Neural cell (in vitro differentiated cells): Measurements from ENCODE around the gene PTDSS2.

Experiments
- EZH2 ChIP-seq: fragments of 200-600, 300-800 bp; shearing (Covaris generic), sonication (generic); IDR thresholded peaks from 2 replicates; pipeline ENCODE4 v1.6.1; 2014; ENCODE audit warnings: antibody characterized with exemption, low read length, borderline replicate concordance, mild to moderate bottlenecking; ENCODE audit not compliant: insufficient read depth, poor library complexity, severe bottlenecking
- MXI1 ChIP-seq: fragments of 450-650 bp; conservative IDR thresholded peaks from 2 replicates; pipeline ENCODE4 v1.6.1; 2014; ENCODE audit warnings: antibody characterized with exemption, mild to moderate bottlenecking; ENCODE audit not compliant: poor library complexity, severe bottlenecking
- POLR2AphosphoS5 ChIP-seq: IDR thresholded peaks from 2 replicates; pipeline ENCODE4 v1.6.1; 2012
- RAD21 ChIP-seq: fragments of 450-650 bp; conservative IDR thresholded peaks from 2 replicates; pipeline ENCODE4 v1.6.1; 2014; ENCODE audit warnings: antibody characterized with exemption, mild to moderate bottlenecking, moderate library complexity
- TF ChIP-seq, protein P1 (sequence below): fragments of 450-650 bp; IDR thresholded peaks from 2 replicates; pipeline ENCODE4 v1.5.1; 2014; ENCODE audit warnings: antibody characterized with exemption, mild to moderate bottlenecking, moderate library complexity; ENCODE audit not compliant: poor library complexity, severe bottlenecking
- TF ChIP-seq, protein P2 (sequence below): IDR thresholded peaks from 2 replicates; pipeline ENCODE4 v1.6.1; 2012; ENCODE audit warnings: borderline replicate concordance

DNA sequence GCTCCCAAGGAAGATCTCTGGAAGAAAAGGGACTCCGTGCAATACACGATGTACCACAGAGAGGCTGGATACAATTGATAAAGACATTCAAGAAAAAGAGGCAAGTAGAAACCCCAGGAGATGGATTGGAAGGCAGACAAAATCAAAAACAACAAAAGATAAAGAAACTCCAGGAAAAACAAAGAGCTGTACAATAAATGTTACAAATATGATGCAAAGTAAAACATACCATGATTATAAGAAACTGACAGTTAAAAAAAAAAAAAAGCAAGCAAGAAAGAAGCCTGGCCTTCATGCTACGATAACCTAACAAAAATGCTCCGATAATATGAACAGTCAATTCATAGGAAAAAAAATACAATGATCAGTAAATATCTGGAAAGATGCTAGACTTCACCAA lies 24.8 kb upstream of the PTDSS2 start:
- TF ChIP-seq MXI1, result no peak
- no peak for TF ChIP-seq EZH2
- TF ChIP-seq, protein P1, sequence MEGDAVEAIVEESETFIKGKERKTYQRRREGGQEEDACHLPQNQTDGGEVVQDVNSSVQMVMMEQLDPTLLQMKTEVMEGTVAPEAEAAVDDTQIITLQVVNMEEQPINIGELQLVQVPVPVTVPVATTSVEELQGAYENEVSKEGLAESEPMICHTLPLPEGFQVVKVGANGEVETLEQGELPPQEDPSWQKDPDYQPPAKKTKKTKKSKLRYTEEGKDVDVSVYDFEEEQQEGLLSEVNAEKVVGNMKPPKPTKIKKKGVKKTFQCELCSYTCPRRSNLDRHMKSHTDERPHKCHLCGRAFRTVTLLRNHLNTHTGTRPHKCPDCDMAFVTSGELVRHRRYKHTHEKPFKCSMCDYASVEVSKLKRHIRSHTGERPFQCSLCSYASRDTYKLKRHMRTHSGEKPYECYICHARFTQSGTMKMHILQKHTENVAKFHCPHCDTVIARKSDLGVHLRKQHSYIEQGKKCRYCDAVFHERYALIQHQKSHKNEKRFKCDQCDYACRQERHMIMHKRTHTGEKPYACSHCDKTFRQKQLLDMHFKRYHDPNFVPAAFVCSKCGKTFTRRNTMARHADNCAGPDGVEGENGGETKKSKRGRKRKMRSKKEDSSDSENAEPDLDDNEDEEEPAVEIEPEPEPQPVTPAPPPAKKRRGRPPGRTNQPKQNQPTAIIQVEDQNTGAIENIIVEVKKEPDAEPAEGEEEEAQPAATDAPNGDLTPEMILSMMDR, result no peak
- TF ChIP-seq RAD21, result no peak
- no peak for TF ChIP-seq POLR2AphosphoS5
- TF ChIP-seq, protein P2, sequence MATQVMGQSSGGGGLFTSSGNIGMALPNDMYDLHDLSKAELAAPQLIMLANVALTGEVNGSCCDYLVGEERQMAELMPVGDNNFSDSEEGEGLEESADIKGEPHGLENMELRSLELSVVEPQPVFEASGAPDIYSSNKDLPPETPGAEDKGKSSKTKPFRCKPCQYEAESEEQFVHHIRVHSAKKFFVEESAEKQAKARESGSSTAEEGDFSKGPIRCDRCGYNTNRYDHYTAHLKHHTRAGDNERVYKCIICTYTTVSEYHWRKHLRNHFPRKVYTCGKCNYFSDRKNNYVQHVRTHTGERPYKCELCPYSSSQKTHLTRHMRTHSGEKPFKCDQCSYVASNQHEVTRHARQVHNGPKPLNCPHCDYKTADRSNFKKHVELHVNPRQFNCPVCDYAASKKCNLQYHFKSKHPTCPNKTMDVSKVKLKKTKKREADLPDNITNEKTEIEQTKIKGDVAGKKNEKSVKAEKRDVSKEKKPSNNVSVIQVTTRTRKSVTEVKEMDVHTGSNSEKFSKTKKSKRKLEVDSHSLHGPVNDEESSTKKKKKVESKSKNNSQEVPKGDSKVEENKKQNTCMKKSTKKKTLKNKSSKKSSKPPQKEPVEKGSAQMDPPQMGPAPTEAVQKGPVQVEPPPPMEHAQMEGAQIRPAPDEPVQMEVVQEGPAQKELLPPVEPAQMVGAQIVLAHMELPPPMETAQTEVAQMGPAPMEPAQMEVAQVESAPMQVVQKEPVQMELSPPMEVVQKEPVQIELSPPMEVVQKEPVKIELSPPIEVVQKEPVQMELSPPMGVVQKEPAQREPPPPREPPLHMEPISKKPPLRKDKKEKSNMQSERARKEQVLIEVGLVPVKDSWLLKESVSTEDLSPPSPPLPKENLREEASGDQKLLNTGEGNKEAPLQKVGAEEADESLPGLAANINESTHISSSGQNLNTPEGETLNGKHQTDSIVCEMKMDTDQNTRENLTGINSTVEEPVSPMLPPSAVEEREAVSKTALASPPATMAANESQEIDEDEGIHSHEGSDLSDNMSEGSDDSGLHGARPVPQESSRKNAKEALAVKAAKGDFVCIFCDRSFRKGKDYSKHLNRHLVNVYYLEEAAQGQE, result no peak
